GM13977 (cell line): ENCODE measurements around the gene CACNA2D3.

Source experiments
- DNase-seq: peaks from one replicate; pipeline ENCODE4 v3.0.0; 2012; ENCODE audit warnings: low spot score
- in situ Hi-C: fragments of 300-500 bp; cut with MboI; formaldehyde crosslinking; loops from one replicate; pipeline ENCODE4 v1.12.0; 2022; ENCODE audit warnings: low sequenced_read_pairs, low pct_unique_long_range_greater_than_20kb, mixed read lengths, inconsistent platforms; ENCODE audit not compliant: unreplicated experiment
- TF ChIP-seq, protein P1 (sequence below): IDR thresholded peaks from 2 replicates; pipeline ENCODE4 v1.5.1; 2012; ENCODE audit warnings: mild to moderate bottlenecking, control low read depth; ENCODE audit not compliant: insufficient read depth; ENCODE audit errors: extremely low read depth, missing control alignments

The CACNA2D3 gene

DNA sequence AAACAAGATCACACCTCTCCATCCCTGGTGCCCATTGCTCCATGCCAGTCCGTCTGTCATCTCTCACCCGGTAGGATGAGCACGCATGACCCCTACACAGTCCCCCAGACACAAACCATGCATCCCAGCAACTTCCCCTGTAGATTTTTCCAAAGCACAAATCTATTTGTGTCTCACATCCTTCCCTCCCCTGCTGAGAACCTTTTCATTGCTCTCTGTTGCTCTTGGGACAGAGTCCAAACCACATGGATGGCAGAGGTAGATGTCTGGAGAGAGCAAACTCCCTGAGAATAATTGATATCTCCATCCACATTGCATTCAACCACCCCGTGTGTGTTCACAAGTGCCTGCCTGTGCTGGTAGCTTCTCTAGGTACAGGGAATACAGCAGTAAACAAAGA, 835.4 kb downstream of the CACNA2D3 start:
- DNase-seq: no peak
- TF ChIP-seq, protein P1, sequence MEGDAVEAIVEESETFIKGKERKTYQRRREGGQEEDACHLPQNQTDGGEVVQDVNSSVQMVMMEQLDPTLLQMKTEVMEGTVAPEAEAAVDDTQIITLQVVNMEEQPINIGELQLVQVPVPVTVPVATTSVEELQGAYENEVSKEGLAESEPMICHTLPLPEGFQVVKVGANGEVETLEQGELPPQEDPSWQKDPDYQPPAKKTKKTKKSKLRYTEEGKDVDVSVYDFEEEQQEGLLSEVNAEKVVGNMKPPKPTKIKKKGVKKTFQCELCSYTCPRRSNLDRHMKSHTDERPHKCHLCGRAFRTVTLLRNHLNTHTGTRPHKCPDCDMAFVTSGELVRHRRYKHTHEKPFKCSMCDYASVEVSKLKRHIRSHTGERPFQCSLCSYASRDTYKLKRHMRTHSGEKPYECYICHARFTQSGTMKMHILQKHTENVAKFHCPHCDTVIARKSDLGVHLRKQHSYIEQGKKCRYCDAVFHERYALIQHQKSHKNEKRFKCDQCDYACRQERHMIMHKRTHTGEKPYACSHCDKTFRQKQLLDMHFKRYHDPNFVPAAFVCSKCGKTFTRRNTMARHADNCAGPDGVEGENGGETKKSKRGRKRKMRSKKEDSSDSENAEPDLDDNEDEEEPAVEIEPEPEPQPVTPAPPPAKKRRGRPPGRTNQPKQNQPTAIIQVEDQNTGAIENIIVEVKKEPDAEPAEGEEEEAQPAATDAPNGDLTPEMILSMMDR: no peak
- in situ Hi-C loops: no loop called here

DNA sequence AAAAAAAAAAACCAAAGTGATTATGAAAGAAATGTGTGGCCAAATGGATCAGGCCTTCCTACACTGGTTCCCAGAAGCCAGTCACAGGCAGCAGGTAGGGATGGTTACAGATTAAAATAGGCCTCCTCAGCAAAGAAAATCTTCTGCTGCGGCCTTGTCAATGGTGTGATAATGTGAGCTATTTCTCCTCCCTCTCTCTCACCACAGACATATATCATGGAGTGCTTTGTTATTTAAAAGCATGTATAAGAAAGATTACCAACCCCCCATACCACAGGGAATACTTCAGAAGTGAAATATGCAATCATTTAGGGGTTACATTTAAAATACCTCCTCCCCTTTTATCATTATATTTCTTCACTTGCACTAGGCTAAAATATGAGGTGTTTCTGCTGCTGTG, 837.7 kb downstream of the CACNA2D3 start:
- TF ChIP-seq, protein P1: no peak
- no peak for DNase-seq
- in situ Hi-C loops: no loop called here

DNA sequence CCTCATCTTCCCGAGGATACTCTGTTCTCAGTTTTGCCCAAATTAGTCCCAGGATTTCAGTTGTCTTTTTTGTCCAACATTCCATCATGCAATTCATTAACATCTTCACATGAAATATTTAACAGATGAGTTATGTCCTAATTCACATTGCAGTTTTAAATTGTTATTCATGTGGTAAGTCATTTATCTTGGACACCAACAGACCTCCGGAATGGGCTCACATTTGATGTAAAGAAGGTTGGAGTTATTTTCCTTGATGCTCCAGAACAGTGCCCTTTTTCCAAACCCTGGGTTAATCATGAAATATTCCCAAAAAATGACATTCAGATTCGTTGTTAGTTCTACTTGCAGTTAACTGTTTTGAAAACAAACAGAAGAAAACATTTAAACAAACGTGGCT, 838.3 kb downstream of the CACNA2D3 start:
- DNase-seq: no peak
- TF ChIP-seq, protein P1: no peak
- in situ Hi-C loops: no loop called here

DNA sequence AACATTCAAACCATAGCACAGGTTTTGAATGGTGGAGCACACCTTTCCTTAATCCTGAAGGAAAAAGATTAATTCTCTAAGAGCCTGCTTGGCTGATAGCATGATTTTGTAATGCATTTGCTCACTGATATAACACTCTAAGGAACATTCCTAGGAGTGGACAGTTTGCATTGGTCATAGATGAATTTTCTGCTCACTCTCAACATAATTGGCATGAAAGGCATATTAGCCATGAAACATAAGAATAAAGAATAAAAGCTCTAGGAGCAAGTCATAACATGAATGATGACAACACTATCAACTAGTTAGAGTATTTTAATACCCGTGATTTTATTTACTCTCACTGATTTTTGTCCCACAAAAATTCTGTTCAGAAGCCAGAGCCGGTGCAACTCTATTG, 839.8 kb downstream of the CACNA2D3 start:
- in situ Hi-C loops: no loop called here
- TF ChIP-seq, protein P1: no peak
- no peak for DNase-seq

DNA sequence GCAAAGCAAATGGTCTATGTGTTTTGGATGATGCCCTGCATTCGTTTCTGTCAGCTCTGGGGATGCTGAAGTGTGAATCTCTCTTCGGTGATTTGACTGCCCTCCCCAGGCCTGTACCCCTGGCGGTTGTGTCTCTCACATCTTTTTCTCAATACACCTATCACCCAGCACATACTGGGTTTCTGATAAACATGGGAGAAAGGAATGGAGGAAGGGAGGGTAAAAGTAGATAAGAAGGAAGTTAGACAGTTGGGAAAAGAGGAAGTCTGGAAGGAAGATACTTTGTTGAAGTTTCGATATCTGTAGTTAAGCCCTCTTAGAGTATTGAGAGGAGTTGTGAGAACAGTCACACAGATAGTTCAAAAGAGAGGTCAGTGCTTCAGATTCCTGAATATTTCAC, 841.3 kb downstream of the CACNA2D3 start:
- in situ Hi-C loops: no loop called here
- DNase-seq: no peak
- TF ChIP-seq, protein P1: no peak

DNA sequence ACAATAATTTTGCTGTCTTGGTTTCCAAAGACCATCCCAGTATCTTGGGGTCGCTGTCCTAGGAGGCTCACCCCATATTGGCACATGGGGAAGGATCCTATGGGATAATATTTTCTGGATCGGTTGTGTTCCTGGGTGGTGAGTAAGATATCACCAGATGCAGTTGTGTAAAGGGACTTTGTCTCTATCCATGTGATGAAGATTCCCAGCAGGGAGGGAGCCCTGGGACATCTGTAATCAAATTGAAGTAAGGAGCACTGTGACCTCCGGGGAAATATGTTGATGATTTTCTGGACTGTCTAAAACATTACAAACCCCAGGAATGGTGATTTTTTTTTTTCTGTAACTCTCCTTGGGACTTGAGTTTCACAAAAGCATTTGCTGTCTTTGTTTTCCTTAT, 841.7 kb downstream of the CACNA2D3 start:
- TF ChIP-seq, protein P1: no peak
- in situ Hi-C loops: no loop called here
- no peak for DNase-seq

DNA sequence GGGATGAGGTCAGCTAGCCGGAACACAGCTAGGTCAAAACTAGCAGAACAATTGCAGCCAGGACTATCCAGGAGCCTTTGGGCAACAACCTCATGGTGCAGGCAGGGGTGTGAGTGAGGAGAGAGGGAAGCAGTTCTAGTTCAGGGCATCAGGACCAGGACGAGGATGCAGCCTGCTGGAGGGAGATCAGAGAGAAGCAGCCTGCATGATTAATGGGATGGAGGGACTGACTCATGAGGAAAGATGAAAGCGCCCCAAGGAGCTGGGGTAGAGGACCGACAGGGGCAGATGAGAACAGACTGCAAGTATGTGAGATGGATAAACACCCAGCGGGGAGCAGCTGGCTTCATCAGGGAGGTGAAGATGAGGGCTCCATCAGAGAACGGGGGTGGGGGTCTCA, 843.4 kb downstream of the CACNA2D3 start:
- TF ChIP-seq, protein P1: no peak
- no peak for DNase-seq

More for the DNA sequence above, 843.4 kb downstream of the CACNA2D3 start:
- in situ Hi-C loops: no loop called here
